ENCODE measurements around the gene ZNF438.
A peak's percentile ranks its signal among the peaks of the same experiment; 100 is the strongest.

The ZNF438 gene

DNA sequence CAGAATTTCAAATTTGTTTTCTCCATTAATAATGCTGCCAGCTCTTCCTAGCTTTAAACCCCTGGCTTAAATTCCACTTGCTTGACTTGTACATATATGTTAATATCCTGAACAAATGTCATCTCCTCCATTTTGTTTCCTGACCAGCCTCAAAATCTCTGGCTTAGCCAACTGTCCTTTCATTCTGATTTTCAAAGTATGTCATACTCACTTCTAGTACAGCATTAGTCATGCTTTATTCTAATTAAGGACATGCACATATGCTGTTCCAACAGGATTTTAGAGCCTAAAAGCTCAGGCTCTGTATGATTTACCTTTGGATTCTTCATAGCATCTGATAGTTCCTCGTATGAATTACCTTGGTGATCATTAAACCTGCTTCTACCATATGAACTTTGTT lies 158.3 kb downstream of the ZNF438 start:
- H3K4me3 ChIP-seq (ENCODE audit: low read depth, low read length): no peak overlapping the region
- TF ChIP-seq, protein P1, sequence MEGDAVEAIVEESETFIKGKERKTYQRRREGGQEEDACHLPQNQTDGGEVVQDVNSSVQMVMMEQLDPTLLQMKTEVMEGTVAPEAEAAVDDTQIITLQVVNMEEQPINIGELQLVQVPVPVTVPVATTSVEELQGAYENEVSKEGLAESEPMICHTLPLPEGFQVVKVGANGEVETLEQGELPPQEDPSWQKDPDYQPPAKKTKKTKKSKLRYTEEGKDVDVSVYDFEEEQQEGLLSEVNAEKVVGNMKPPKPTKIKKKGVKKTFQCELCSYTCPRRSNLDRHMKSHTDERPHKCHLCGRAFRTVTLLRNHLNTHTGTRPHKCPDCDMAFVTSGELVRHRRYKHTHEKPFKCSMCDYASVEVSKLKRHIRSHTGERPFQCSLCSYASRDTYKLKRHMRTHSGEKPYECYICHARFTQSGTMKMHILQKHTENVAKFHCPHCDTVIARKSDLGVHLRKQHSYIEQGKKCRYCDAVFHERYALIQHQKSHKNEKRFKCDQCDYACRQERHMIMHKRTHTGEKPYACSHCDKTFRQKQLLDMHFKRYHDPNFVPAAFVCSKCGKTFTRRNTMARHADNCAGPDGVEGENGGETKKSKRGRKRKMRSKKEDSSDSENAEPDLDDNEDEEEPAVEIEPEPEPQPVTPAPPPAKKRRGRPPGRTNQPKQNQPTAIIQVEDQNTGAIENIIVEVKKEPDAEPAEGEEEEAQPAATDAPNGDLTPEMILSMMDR (conservative IDR thresholded peaks at IDR 0.05; ENCODE audit: low read depth, low read length): no peak

DNA sequence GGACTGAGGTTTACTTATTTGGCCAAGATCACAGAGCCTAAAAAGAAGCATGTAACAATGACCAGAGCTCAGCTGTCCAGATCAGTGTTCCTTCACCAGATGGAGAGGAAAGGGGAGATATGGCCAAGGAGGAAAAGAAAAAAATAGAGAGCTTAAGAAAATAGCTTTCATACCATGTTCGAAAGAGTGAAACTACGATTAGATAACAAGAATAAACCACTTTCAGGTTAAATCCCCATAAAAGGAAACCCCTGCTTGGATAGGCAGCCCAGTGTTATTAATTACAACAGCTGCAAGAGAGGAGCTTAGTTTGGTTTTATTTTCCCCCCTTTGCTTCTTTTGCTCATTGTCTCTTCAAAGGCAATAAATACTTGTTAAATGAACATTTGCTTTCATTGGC lies 160.8 kb downstream of the ZNF438 start:
- TF ChIP-seq, protein P1 (conservative IDR thresholded peaks at IDR 0.05; ENCODE audit: low read depth, low read length): no peak
- no peak for DNase-seq (ENCODE audit: low read depth)
- no peak overlapping the region for H3K4me3 ChIP-seq (ENCODE audit: low read depth, low read length)

More for the DNA sequence above, 158.3 kb downstream of the ZNF438 start:
- DNase-seq (ENCODE audit: low read depth): no peak

DNA sequence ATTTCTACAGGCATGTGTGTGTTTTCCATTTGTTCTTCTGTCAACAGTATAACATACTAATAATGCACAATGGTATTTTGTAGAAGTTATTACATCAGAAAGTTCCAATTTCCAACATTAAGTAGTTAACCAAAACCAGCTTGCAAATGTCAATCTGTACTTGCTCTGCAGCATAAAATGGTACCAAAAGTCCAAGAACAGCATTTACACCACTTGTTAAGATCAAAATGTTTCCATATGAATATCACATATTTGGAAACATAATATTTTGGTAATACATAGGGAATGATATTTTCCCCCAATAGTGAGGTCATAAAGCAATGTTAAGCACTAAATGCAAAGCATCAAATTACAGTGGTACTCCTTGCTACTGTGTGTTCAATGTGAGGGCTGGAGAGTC lies 162.1 kb downstream of the ZNF438 start:
- TF ChIP-seq, protein P1 (conservative IDR thresholded peaks at IDR 0.05; ENCODE audit: low read depth, low read length): no peak
- no peak overlapping the region for H3K4me3 ChIP-seq (ENCODE audit: low read depth, low read length)
- no peak for DNase-seq (ENCODE audit: low read depth)

DNA sequence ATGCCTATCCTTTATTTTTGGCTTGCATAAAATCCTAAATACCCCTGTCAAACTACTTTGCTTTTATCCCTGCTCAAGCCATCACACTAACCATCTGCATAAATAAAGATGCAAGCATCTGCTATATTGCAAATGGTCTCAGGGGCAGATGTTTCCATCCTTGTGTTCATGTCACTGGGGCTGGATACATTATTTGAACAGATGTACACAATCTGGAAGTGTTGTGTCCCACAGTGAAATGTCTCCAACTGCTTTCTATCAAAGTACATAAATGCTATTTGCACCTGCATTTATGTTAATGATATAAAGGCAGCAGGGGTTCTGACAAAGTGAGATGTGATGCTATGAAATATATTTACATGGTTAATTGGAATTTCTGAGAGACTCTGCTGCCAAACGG lies 163.1 kb downstream of the ZNF438 start:
- no peak for DNase-seq (ENCODE audit: low read depth)
- no peak overlapping the region for H3K4me3 ChIP-seq (ENCODE audit: low read depth, low read length)
- TF ChIP-seq, protein P1 (conservative IDR thresholded peaks at IDR 0.05; ENCODE audit: low read depth, low read length): no peak

- no peak for DNase-seq (ENCODE audit: low read depth)
- no peak overlapping the region for H3K4me3 ChIP-seq (ENCODE audit: low read depth, low read length)
- TF ChIP-seq, protein P1 (conservative IDR thresholded peaks at IDR 0.05; ENCODE audit: low read depth, low read length): no peak
Observed at GRCh38 chr10:30866896-30867295, 164.8 kb downstream of the ZNF438 start.

DNA sequence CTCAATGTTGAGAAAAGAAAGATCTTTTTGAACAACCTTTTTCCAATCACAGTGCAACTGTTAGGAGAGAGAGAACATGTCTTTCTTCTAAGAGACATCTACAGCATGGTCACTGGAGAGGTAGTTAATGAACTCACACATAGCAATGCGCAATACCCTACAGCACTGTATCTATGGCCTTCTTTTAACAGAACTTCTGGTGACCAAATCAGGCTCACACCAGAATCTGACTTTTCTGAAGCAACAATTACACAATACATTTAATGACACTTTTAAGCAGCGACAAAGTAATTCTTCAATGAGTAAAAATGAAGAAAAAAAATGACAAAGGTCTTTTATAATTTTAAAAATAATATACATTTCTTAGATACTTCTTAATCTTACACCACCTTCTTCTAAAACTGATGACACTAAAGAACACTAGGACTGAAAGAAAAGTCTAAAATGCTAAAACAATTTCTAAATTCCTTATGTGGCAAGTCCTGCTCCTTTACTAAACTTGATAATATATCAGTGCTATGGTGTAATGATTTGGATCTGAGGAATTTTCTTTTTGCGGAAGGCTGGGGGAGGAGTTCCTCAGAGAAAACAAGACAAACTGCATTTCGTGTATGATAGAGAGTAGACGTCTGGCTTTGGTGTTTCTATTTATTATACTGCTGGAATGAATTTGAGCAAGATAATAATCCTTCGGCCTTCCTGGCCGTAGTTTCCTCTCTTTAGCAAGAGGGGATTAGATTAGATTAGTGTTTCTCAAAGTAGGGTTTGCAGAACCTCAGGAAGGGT lies 166.3 kb downstream of the ZNF438 start:
- DNase-seq (ENCODE audit: low read depth): peak; percentile 45
- TF ChIP-seq, protein P1 (conservative IDR thresholded peaks at IDR 0.05; ENCODE audit: low read depth, low read length): no peak
- H3K4me3 ChIP-seq (ENCODE audit: low read depth, low read length): no peak overlapping the region
